IPS-NIHi11 (cell line): Measurements from ENCODE around the gene GALNT9.
"Not testable (repeated sequence)": the region's sequence is repeated elsewhere in the genome, so short reads cannot be mapped to it uniquely, and the experiment has no call there.

Experiments
- DNase-seq: peaks from one replicate; pipeline ENCODE4 v3.0.0; 2012; ENCODE audit warnings: mixed read lengths, low spot score

GALNT9 gene

GRCh38 chr12:132248453-132249167 is 80.8 kb downstream of the GALNT9 start:
- DNase-seq: no peak

GRCh38 chr12:132247718-132248452 is 81.5 kb downstream of the GALNT9 start:
- DNase-seq: no peak

- no peak for DNase-seq
Measured at GRCh38 chr12:132246997-132247717, 82.2 kb downstream of the GALNT9 start.

GRCh38 chr12:132245521-132246101 is 83.8 kb downstream of the GALNT9 start:
- DNase-seq: no peak

- DNase-seq: no peak
Measured at GRCh38 chr12:132244724-132245295, 84.6 kb downstream of the GALNT9 start.

- peak; percentile 68 for DNase-seq
Measured at GRCh38 chr12:132243596-132244310, 85.6 kb downstream of the GALNT9 start.

GRCh38 chr12:132243171-132243570 is 86.2 kb downstream of the GALNT9 start:
- not testable (repeated sequence) for DNase-seq

- not testable (repeated sequence) for DNase-seq
Measured at GRCh38 chr12:132240669-132241007, 88.8 kb downstream of the GALNT9 start.

- no peak for DNase-seq
Measured at GRCh38 chr12:132239796-132240668, 89.4 kb downstream of the GALNT9 start.

GRCh38 chr12:132239392-132239791 is 90.0 kb downstream of the GALNT9 start:
- DNase-seq: no peak

- no peak for DNase-seq
Measured at GRCh38 chr12:132238884-132239283, 90.5 kb downstream of the GALNT9 start.

GRCh38 chr12:132238488-132238854 is 90.9 kb downstream of the GALNT9 start:
- no peak for DNase-seq

- DNase-seq: no peak
Measured at GRCh38 chr12:132237772-132238487, 91.5 kb downstream of the GALNT9 start.

- no peak for DNase-seq
Measured at GRCh38 chr12:132236930-132237771, 92.2 kb downstream of the GALNT9 start.

GRCh38 chr12:132236129-132236929 is 93.1 kb downstream of the GALNT9 start:
- no peak for DNase-seq

GRCh38 chr12:132235116-132235820 is 94.1 kb downstream of the GALNT9 start:
- no peak for DNase-seq

GRCh38 chr12:132230381-132230780 is 99.0 kb downstream of the GALNT9 start:
- DNase-seq: no peak

GRCh38 chr12:132229926-132230325 is 99.5 kb downstream of the GALNT9 start:
- DNase-seq: no peak
